Subcutaneous abdominal adipose tissue (tissue), 5 donors: ENCODE data around the gene WBP11.

Experiments
- H3K27ac ChIP-seq: one replicate; pipeline ENCODE4 v1.7.0; 2013; ENCODE audit warnings: low read depth, mild to moderate bottlenecking, inconsistent platforms, low read length, moderate library complexity
- H3K27me3 ChIP-seq, 5 donors: one replicate each; pipeline ENCODE4 v1.7.0; 2013; ENCODE audit warnings: low read length in 5 of 5, inconsistent platforms in 1 of 5; ENCODE audit not compliant: control insufficient read depth in 5 of 5, insufficient read depth in 4 of 5
- H3K36me3 ChIP-seq, 5 donors: one replicate each; pipeline ENCODE4 v1.7.0; 2013; ENCODE audit warnings: low read length in 5 of 5; ENCODE audit not compliant: control insufficient read depth in 5 of 5, insufficient read depth in 5 of 5
- H3K4me1 ChIP-seq, 5 donors: one replicate each; pipeline ENCODE4 v1.7.0; 2013; ENCODE audit warnings: low read length in 5 of 5, mild to moderate bottlenecking in 3 of 5, moderate library complexity in 1 of 5; ENCODE audit not compliant: control insufficient read depth in 5 of 5, insufficient read depth in 5 of 5
- H3K4me3 ChIP-seq, 5 donors: one replicate each; pipeline ENCODE4 v1.7.0; 2013; ENCODE audit warnings: low read length in 5 of 5, low read depth in 1 of 5
- H3K9ac ChIP-seq, 5 donors: one replicate each; pipeline ENCODE4 v1.7.0; 2013; ENCODE audit warnings: low read length in 5 of 5, mild to moderate bottlenecking in 4 of 5, moderate library complexity in 3 of 5
- H3K9me3 ChIP-seq, 5 donors: one replicate each; pipeline ENCODE4 v1.7.0; 2013; ENCODE audit warnings: low read length in 5 of 5; ENCODE audit not compliant: control insufficient read depth in 5 of 5
- donor health status: healthy.
- donor health status: healthy.
- donor health status: healthy.
- donor health status: healthy.
- donor health status: healthy.

The WBP11 gene

GRCh38 chr12:14803011-14803829 lies at the start of gene WBP11, which contains the start of gene C12orf60:
WBP11 (minus strand) TSS chr12:14803478; CDS start chr12:14801383, 2,095 bp downstream.
C12orf60 (plus strand) TSS chr12:14803670; CDS start chr12:14822936, 19,266 bp downstream.
- no peaks in the 10 kb centered on the region for H3K9me3 ChIP-seq
- peaks cover 0 to 23% (median 19%) of the 10 kb centered on the region in 5 donors for H3K4me1 ChIP-seq
- H3K4me3 ChIP-seq = peak within 1 kb of the TSS; percentile 74 to 96 (median 96)
- H3K27me3 ChIP-seq = no peaks in the 10 kb centered on the region
- H3K36me3 ChIP-seq = peaks cover 8 to 15% (median 13%) of the 10 kb centered on the region in 5 donors
- peak within 1 kb of the TSS; percentile 88 for H3K27ac ChIP-seq
- peak within 1 kb of the TSS; percentile 82 to 98 (median 91) for H3K9ac ChIP-seq

GRCh38 chr12:14852880-14853279 lies 49.6 kb upstream of the WBP11 start:
- H3K27ac ChIP-seq = no peak overlapping the region
- no peaks in the 10 kb centered on the region for H3K36me3 ChIP-seq
- H3K9me3 ChIP-seq = peaks cover 0 to 7% (median 0%) of the 10 kb centered on the region in 5 donors
- H3K27me3 ChIP-seq = no peaks in the 10 kb centered on the region
- no peak overlapping the region for H3K4me3 ChIP-seq
- H3K9ac ChIP-seq = no peak overlapping the region
- H3K4me1 ChIP-seq = peaks cover 0 to 10% (median under 1%) of the 10 kb centered on the region in 5 donors

DNA sequence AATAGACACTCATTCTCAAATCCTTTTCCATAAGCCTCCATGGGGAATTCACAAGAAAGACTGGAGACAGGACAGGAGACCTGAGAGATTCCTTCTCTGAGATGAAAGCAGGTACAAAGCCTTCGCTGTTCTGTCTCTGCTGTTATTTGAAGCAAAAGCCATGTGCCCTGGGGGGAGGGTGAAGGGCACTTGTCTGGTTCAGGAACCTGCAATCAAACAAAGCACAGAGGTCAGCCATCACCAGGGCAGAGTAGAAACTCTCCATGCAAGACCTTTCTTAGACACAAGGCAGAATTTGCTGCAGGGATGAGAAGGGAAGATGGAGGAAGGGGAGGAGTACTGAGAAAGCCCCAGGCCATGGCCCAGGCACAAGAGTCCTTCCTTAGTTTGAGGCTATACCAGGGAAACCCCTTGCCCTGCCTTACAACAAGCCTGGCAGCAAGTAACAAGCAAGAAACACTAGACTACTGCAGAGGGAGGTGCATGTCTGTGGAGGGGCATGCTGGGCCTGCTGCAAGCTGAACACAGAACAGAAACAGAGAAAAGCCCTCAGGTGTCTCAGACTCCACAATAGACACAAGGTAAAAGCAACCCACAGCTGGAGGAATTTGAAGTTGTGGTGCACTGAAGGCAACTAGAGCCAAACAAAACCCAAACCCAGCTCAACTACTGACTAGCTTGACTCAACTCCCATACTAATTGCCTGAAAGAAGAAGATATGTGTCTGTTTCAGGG lies 47.8 kb upstream of the WBP11 start:
- Histone ChIP-seq H3K36me3 (no peaks in the 10 kb centered on the region), H3K9ac (no peak overlapping the region), H3K4me1 (peaks cover 1 to 21% (median 17%) of the 10 kb centered on the region in 5 donors), H3K27ac (no peak overlapping the region), H3K4me3 (no peak overlapping the region), H3K9me3 (peaks cover 0 to 1% (median 0%) of the 10 kb centered on the region in 5 donors), H3K27me3 (no peaks in the 10 kb centered on the region)

- H3K27me3 ChIP-seq = no peaks in the 10 kb centered on the region
- peak overlapping the region; percentile 14 for H3K27ac ChIP-seq
- H3K36me3 ChIP-seq = no peaks in the 10 kb centered on the region
- H3K4me3 ChIP-seq = no peak overlapping the region
- peaks cover 1 to 26% (median 18%) of the 10 kb centered on the region in 5 donors for H3K4me1 ChIP-seq
- H3K9me3 ChIP-seq = no peaks in the 10 kb centered on the region
- no peak overlapping the region for H3K9ac ChIP-seq
These were observed 46.4 kb upstream of the WBP11 start for GRCh38 chr12:14849661-14850060.

DNA sequence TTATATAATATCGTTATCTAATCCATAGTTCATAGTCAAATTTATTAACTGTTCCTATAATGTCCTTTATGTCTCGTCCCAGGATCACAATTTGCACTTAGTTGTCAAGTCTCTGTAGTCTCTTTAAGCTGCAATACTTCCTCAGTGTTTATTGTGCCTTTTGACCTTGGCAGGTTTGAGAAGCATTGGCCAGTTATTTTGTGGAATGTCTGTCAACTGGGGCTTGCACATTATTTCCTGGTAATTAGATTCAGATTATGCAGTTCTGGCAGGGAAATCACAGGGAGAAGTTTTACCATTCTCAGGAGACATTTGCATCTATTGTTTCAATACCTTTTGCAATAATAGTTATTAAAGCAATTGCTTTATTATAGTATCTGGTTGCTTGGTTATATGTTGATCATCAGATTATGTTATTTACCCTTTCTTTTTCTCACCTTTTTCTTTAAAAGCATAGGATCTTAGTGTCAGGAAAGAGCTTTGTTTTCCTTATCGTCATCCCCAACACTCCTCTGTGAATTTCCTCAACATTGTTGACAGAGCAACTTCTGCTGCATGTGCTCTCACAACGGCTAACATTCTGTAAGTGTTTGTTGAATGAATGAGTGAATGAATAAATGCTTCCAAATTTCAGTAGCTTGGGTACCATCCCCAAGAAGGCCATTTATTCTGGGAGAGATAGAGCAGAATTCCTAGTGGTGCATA lies 43.8 kb upstream of the WBP11 start:
- no peak overlapping the region for H3K9ac ChIP-seq
- H3K9me3 ChIP-seq = no peaks in the 10 kb centered on the region
- H3K27ac ChIP-seq = peak overlapping the region; percentile 44
- no peak overlapping the region for H3K4me3 ChIP-seq
- peaks cover 4 to 40% (median 30%) of the 10 kb centered on the region in 5 donors for H3K4me1 ChIP-seq
- no peaks in the 10 kb centered on the region for H3K27me3 ChIP-seq
- no peaks in the 10 kb centered on the region for H3K36me3 ChIP-seq

GRCh38 chr12:14846042-14846587 lies 42.8 kb upstream of the WBP11 start:
- Histone ChIP-seq H3K9ac (peak overlapping the region in 1 of 5 donors; percentile 20), H3K27ac (peak overlapping the region; percentile 44), H3K36me3 (no peaks in the 10 kb centered on the region), H3K27me3 (no peaks in the 10 kb centered on the region), H3K9me3 (no peaks in the 10 kb centered on the region), H3K4me1 (peaks cover 9 to 48% (median 38%) of the 10 kb centered on the region in 5 donors), H3K4me3 (no peak overlapping the region)

DNA sequence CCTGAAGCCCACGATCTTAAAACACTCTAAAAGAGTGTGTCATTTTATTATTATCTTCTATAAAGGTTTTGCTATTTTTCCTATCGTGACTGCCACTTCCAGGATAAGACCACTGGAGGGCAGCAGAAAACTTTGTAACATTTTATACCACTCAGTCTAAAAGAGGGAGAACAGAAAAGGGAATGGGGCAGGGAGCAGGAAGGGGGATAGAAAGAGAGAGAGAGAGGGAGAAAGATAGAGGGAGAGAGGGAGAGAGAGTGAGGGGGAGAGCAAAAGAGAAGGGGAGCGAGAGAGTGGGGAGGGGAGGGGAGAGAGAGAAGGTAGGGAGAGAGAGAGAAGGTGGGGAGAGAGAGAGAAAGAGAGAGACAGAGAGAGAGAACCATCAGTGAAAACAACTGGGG lies 42.1 kb upstream of the WBP11 start:
- no peaks in the 10 kb centered on the region for H3K27me3 ChIP-seq
- H3K9me3 ChIP-seq = no peaks in the 10 kb centered on the region
- H3K36me3 ChIP-seq = no peaks in the 10 kb centered on the region
- H3K4me3 ChIP-seq = no peak overlapping the region
- H3K4me1 ChIP-seq = peaks cover 9 to 48% (median 38%) of the 10 kb centered on the region in 5 donors
- H3K9ac ChIP-seq = peak overlapping the region in 1 of 5 donors; percentile 9
- H3K27ac ChIP-seq = peak overlapping the region; percentile 44

DNA sequence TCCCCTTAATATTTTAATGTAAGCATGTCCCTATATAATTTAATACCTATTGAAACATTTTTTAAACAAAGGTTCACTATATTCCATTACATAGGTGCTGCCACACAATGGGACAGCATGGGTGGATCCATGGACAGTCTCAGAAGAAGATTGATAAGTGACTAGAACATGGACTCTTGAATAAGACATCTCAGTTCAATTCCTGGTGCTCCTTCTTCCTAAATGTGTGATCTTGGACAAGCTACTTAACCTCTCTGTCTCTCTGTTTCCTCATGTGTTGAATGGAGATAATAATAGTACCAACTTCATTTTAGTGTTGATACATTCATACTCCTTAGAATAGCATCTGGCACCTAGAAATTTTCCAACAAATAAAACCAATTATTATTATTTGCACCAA lies 41.1 kb upstream of the WBP11 start:
- H3K9me3 ChIP-seq = peaks cover 0 to 2% (median 0%) of the 10 kb centered on the region in 5 donors
- no peak overlapping the region for H3K27ac ChIP-seq
- no peak overlapping the region for H3K4me3 ChIP-seq
- H3K36me3 ChIP-seq = no peaks in the 10 kb centered on the region
- no peak overlapping the region for H3K9ac ChIP-seq
- H3K27me3 ChIP-seq = no peaks in the 10 kb centered on the region
- H3K4me1 ChIP-seq = peaks cover 9 to 48% (median 38%) of the 10 kb centered on the region in 5 donors

DNA sequence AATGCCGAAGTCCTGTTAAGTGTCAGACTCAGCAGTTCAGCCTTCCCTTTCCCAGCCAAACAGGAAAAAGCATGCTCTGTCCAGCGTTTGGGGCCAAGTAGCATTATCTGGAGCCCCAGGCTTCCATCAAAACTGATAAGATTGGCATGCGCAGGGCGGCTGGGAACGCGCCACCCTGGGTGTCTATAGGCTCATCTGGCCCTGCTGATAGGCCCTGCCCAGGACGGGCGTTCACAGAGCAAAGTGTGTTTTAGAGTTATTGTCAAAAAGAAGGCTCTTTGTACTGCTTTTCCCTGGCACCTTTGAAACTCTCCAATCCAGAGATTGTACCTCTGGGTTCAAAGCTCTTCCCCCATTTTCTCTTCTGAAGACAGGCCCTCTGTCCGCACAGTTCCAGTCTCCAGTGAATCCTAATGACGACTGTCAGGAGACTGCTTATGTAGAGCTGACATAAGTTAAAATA lies 40.2 kb upstream of the WBP11 start, which contains the start of gene ART4:
Gene ART4, minus strand, starts transcription at position 102 of the 463 bp plus-strand sequence. CDS start 413 bp downstream, outside the sequence.
- Histone ChIP-seq H3K27me3 (no peaks in the 10 kb centered on the region), H3K4me3 (no peak within 1 kb of the TSS), H3K27ac (peak within 1 kb of the TSS; percentile 63), H3K36me3 (no peaks in the 10 kb centered on the region), H3K4me1 (peaks cover 9 to 48% (median 39%) of the 10 kb centered on the region in 5 donors), H3K9ac (no peak within 1 kb of the TSS), H3K9me3 (peaks cover 0 to 3% (median 0%) of the 10 kb centered on the region in 5 donors)
